Measurements from ENCODE around the gene IGF1R.
"Not testable (repeated sequence)": the region's sequence is repeated elsewhere in the genome, so short reads cannot be mapped to it uniquely, and the experiment has no call there.

IGF1R gene

DNA sequence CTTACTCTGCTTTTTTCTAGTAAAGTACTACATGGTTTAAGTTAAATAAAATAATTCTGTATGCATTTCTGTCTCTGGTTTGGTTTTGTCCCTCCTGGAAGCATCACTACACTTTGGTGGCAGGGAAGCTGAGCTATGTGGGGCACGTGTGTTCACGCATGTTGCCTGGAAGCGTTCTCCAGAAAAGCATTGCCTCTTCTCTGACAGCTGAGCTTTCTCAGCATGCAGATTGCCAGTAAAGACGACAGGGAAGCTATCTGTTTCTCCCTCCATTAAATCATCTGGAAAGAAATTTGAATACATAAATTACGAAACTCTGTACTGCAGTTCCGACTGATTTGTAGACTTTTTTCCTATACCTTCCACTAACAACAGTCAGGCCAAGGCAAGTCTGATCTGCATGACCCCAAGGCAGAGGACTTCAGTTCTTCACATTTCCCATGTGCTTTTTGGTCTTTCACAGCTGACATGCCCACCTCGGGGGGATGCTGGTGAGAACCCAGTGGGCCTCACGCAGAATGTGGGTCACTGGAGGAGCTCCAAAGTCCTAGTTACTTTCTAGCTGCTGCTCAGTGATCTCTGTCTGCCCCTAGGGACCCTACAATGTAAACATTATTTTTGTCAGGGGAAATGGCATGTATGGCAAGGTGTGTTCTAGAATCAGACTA is 316.3 kb downstream of the IGF1R start:
- no peak for DNase-seq (ENCODE audit: low read depth)

DNA sequence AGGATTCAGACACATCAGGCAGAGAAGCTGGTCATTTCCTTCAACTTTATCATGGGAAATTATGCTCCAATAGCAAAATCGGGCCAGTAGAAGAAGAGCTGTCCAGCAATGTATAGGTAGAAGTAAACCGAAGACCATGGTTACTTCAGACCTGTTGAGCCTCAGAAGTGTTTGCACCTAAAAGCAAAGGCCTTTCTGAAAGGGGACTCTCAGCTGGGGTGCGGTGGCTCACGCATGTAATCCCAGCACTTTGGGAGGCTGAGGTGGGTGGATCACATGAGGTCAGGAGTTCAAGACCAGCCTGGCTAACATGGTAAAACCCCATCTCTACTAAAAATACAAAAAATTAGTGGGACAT is 316.8 kb downstream of the IGF1R start:
- not testable (repeated sequence) for DNase-seq (ENCODE audit: low read depth)

- DNase-seq (ENCODE audit: low read depth): no peak
Observed at GRCh38 chr15:98965597-98965996, 317.3 kb downstream of the IGF1R start.

GRCh38 chr15:98966091-98966787 is 317.9 kb downstream of the IGF1R start:
- DNase-seq (ENCODE audit: low read depth): no peak

DNA sequence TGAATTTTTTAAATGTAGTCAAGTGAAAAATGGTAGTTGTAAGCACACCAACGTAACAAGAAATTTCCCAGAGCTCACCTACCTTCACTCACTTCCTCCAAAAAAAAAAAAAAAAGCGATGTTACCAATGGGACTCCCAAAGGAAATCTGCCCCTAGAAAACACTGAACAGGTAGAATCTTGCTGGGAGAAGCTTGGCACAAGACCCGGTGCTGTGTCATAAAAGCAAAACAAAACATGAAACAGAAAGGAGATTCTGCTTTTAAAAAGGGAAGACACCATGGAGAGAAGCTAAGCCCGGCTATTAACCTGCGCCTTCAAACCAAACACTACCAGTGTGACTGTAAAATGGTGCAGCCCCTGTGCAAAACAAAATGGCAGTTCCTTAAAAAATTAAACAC is 318.8 kb downstream of the IGF1R start:
- no peak for DNase-seq (ENCODE audit: low read depth)

GRCh38 chr15:98967916-98968315 is 319.6 kb downstream of the IGF1R start:
- DNase-seq (ENCODE audit: low read depth): no peak

- DNase-seq (ENCODE audit: low read depth): no peak
Observed at GRCh38 chr15:98968576-98968975, 320.2 kb downstream of the IGF1R start.

DNA sequence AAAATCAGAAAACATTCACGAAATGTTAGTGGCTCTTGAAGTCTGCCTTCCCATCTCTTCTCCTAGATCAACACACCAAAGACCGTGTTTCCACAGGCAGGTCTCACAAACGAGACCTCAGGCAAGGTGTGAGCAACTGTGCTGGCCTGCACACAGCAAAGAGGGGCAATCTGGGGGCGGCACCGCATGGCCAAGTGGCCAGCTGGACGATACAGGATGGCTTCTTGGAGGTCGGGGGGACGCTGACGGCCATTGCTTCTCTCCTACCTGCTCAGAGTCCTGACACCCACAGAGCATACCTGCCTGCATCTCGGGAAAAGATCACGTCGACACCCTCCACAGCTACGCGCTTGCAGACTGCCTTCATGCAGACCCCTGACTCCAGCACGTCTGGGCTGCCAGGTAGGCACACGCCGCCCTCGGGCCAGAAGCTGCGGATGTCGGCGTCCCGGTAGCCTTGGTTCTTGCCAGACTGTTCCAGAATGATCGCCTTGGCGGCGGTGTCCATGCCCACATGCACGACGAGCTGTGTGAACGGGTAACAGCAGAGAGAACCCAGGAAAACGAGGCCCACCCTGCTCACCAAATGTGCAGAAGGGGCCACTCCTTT is 320.9 kb downstream of the IGF1R start:
- DNase-seq (ENCODE audit: low read depth): no peak

DNA sequence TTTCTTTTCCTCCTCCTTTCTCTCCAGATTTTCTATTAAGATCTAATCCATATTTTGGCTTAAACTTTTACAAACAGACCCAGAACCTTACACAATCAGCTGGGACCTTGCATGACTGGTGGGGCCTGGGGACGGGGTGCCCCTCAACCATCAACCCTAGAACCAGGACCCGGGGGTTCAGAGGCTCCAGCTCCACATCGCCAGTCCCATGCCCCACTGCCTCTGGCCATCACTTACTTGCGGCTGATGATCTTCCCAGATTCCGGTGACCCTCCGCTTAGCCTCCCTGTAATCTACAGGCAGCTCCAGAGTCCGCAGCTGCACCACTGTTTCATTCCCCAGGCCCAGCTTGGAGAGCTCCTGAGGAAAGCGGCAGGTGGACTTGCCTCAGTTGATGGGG is 322.5 kb downstream of the IGF1R start:
- DNase-seq (ENCODE audit: low read depth): no peak

GRCh38 chr15:98976500-98976899 is 328.2 kb downstream of the IGF1R start:
- no peak for DNase-seq (ENCODE audit: low read depth)

DNA sequence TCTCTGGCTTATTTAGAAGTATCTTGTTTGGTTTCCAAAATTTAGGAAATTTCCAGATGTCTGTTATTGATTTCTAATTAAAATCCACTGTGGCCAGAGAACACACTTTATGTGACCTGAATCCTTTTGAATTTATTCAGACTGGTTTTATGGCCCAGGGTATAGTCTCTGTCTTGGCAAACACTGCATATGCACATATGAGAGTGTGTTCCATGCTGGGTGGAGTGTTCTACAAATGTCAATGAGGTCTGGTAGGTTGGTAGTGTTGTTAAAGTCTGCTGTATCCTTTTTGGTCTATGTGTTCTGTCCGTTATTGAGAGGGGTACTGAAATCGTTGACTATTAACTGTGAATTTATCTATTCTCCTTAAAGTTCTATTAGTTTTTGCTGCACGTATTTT is 329.1 kb downstream of the IGF1R start:
- no peak for DNase-seq (ENCODE audit: low read depth)

DNA sequence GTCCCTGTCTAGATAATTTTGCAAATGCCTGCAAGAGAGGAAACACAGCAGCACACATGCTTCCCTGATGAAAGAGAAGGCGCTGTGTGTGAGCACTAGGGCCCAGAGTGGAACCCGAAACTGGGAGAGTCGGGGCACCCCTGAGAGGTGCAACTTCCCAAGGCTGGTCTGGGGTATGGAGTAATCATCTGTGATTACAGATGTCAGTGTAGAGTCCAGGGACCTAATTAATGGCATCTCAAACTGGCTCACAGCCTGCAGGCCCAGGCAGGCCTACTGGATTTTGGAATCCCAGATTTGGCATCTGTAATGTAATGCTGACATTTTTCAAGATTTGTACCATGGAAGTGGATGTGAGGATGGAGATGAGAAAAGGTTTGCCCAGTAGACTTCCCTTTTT is 329.8 kb downstream of the IGF1R start:
- DNase-seq (ENCODE audit: low read depth): no peak

DNA sequence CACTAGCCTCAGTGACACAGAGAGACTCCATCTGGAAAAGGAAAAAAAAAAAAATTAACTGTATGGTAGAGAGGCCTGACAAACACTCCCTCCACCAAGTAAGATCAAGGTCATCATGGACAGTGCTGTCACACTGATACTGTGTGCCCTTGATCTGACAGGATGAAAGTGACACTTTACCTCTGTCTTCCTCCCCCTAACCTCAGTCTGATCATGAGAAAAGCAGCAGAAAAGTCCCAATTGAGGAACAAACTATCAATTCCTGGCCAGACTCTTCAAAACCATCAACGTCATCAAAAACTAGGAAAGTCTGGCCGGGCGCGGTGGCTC is 332.5 kb downstream of the IGF1R start:
- no peak for DNase-seq (ENCODE audit: low read depth)

DNA sequence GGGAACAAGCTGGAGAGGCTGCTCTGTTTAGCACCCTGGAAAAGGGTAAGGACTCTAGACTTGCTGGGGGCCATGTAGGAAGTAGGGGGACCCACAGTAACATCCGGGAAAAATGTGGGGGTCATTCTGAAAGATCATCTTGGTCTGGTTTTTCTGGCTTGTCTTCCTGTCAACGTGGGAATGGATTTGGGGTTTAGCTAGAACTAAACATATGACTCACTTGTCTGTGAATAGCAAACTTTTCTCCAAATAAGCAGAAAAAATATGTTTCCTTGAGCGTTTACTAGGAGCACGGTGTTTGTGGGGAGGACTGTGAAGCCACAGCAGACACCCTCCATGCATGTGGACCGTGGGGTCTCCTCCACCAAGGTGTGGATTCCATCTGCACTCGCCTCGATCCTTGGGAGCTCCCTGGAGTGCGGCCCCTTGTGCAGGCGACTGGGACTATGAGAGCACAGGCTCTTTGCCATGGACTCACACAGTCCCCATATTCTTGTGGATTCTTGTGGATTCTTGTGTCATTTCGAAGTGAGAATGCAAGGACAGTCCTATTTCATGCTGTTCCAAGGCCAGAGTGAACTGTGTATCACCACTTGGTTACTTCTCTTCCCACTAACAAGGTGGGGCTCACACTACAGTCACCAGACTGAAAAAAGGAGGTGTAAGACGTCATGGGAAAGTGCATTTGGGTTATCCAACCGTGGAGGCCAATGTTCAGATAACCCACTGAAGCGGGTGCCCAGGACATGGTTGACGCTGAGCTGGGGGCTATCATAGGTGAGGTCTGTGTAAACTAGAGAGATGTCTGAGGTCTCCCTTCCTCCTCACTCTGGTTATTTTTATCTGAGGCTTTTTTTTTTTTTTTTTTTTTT is 333.7 kb downstream of the IGF1R start:
- DNase-seq (ENCODE audit: low read depth): no peak

GRCh38 chr15:98983334-98983733 is 335.0 kb downstream of the IGF1R start:
- no peak for DNase-seq (ENCODE audit: low read depth)

DNA sequence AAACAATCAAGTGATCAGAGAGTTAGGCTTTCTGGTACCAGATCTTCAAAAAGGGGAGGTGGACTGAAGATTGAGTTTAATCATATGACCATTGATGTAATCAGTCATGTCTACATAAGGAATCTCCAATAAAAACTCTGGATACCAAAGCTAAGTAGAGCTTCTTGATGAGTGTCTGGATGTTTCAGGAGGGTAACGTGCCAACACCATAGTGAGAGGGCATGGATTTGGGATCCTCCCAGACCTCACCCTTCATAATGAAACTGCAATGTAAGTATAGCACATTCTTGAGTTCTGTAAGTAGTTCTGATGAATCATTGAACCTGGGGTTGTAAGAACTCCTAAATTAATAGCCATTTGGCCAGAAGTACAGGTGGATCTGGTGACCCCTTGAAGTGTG is 337.9 kb downstream of the IGF1R start:
- no peak for DNase-seq (ENCODE audit: low read depth)

- no peak for DNase-seq (ENCODE audit: low read depth)
Observed at GRCh38 chr15:98994892-98995291, 346.6 kb downstream of the IGF1R start.

DNA sequence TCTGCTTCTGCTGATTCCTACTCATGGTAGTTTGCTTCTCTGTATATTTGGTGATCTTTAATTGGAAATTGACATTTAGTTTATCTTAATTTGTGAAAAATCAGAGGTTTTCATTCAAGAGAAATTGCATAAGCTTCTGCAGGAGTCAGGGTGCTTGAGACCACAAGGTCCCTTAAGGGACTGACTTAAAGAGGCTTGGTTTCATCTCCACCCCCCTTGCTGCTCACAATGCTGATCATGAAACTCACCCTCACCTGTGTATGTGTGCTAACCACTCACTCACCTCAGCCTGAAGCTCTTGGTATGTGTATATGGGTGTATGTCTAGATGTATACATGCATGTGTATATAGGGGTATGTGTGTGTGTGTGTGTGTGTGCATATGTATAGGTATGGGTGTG is 347.8 kb downstream of the IGF1R start:
- no peak for DNase-seq (ENCODE audit: low read depth)

GRCh38 chr15:98996624-98997023 is 348.3 kb downstream of the IGF1R start:
- DNase-seq (ENCODE audit: low read depth): no peak

GRCh38 chr15:98997312-98997711 is 349.0 kb downstream of the IGF1R start:
- no peak for DNase-seq (ENCODE audit: low read depth)

GRCh38 chr15:98997755-98998154 is 349.4 kb downstream of the IGF1R start:
- DNase-seq (ENCODE audit: low read depth): no peak

GRCh38 chr15:98998279-98998678 is 349.9 kb downstream of the IGF1R start:
- DNase-seq (ENCODE audit: low read depth): no peak

- no peak for DNase-seq (ENCODE audit: low read depth)
Observed at GRCh38 chr15:98999233-98999632, 350.9 kb downstream of the IGF1R start.

Data from activated T-helper 1 cell treated with Interleukin-2 at 50 U/mL for 16 hours (primary cell).